ENCODE data around the gene MYO10. TPM values are rescaled to one million over a fixed set of nuclear protein-coding genes. Genes with fewer than 3 reads are reported as not detected.

Gene MYO10
- total RNA-seq, 1 donor from 2014 or later = 25.3 TPM

DNA sequence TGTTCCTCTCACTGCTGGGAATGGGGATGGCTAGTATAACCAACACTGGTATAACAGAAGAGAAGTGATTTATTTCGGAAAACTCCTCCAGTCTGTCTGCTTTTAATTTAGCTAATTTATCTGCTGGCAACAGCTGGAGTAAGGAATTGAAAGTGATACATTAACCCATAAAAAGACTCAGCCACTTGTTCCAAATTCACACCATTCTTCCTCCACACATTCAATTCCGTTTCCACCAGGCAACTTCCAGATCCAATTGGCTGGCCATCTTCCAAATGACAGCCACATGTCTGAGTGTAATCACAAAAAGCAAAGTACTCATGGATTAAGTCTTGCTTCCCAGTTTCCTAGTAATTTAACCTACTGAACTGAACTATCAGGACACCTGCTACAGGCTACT lies 242.2 kb downstream of the MYO10 start:
- FAIRE-seq (no peak), DNase-seq (ENCODE audit: low spot score in 2 of 2) (no peak)

- DNase-seq (ENCODE audit: low spot score in 2 of 2) (no peak), FAIRE-seq (no peak)
These were observed 244.4 kb downstream of the MYO10 start for GRCh38 chr5:16691731-16692130.

- FAIRE-seq (no peak), DNase-seq (ENCODE audit: low spot score in 2 of 2) (peak in 1 of 2 donors; percentile 49)
These were observed 245.7 kb downstream of the MYO10 start for GRCh38 chr5:16690243-16690852.

- DNase-seq (ENCODE audit: low spot score in 2 of 2) = no peak
- FAIRE-seq = no peak
These were observed 248.2 kb downstream of the MYO10 start for GRCh38 chr5:16687898-16688297.

DNA sequence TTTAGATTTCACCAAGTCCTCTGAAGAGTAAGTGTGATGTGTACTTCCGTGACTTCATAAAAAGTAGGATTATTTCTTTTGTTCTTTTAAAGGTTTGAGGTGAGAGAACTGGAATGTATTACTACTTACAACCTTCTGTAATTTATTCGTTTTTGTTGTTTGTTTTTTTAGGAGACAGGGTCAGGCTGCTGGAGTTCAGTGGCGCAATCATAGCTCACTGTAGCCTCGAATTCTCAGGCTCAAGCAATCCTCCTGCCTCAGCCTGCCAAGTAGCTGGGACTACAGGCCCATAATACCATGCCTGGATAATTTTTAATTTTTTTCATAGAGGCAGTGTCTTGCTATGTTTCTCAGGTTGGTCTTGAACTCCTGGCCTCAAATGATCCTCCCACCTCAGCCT lies 251.0 kb downstream of the MYO10 start:
- no peak for DNase-seq (ENCODE audit: low spot score in 2 of 2)
- FAIRE-seq = no peak

- DNase-seq (ENCODE audit: low spot score in 2 of 2) (no peak), FAIRE-seq (no peak)
These were observed 254.2 kb downstream of the MYO10 start for GRCh38 chr5:16681876-16682275.

DNA sequence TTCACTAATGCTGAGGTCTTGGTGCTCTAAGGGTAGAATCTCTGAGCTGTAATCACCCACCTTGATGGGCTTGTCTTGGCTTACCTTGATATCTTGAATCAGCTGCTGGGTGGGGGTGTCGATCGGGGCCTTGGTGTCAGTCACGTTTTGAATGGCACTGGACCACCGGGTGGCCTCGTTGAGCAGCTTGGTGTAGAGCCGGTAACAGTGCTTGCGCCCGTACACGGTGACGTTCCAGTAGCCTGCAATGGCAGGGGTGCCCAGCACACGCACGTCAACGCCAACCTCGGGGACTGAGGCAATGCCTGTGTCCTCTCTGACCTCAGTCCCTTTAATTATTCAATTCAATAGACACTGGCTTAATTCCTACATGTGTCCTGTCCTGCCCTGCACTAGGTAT lies 256.2 kb downstream of the MYO10 start:
- FAIRE-seq (no peak), DNase-seq (ENCODE audit: low spot score in 2 of 2) (no peak)

DNA sequence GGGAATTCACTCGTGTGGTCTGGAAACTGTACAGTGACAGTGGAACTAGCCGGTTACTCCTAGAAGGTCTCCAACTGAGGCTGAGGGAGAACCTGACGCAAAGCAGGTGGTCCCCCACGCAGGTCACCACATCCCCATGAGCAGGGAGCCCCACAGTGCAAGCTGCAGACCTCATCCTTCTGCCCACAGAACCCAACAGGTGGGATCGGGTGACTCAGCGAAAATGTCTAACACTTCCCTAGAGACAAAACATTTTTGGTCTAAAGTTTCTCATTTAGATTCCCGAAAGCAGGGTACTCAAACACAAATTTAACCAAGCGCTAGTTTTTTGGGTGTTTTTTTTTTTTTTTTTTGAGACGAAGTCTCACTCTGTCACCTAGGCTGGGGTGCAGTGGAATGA lies 256.9 kb downstream of the MYO10 start:
- FAIRE-seq = no peak

DNA sequence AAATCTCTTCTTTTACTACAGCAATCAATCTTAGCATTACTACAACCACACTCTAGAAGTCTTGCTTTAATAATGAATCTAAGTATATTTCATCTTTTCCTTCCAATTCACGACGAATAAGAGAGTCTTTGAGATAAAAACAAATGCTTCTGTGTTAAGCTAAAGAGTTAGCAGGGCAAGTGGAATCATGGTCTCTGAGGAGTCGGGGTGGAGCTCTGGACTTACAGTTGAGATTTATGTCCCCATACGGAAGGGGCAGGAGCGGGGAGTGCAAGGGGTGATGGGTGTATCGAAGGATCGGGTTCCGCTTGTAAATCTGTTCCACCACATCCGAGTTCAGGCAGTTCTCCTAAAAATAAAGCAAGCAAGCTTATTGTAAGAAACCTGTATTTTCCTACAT lies 260.3 kb downstream of the MYO10 start:
- DNase-seq (ENCODE audit: low spot score in 2 of 2) = no peak
- no peak for FAIRE-seq

More for the DNA sequence above, 256.9 kb downstream of the MYO10 start:
- DNase-seq (ENCODE audit: low spot score in 2 of 2) = no peak

DNA sequence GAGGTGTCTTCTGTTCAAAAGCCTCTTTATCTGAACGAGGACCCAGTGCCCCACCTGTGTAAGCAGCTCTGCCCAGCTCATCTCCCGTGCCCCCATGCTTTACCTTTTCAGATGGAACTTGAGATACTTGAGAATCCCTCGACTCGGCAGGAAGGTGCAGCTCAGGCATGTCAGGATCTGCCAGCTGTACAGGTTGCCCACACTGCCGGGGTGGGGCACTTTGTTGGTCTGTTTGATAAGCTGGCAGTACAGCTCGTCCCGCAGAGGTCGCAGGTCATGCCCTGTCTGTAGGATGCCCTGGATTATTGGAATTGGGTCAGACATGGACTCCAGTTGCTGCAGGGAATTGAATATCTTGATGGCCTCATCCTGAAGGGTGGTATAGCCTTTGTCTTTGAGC lies 261.3 kb downstream of the MYO10 start:
- DNase-seq (ENCODE audit: low spot score in 2 of 2) (no peak), FAIRE-seq (no peak)

DNA sequence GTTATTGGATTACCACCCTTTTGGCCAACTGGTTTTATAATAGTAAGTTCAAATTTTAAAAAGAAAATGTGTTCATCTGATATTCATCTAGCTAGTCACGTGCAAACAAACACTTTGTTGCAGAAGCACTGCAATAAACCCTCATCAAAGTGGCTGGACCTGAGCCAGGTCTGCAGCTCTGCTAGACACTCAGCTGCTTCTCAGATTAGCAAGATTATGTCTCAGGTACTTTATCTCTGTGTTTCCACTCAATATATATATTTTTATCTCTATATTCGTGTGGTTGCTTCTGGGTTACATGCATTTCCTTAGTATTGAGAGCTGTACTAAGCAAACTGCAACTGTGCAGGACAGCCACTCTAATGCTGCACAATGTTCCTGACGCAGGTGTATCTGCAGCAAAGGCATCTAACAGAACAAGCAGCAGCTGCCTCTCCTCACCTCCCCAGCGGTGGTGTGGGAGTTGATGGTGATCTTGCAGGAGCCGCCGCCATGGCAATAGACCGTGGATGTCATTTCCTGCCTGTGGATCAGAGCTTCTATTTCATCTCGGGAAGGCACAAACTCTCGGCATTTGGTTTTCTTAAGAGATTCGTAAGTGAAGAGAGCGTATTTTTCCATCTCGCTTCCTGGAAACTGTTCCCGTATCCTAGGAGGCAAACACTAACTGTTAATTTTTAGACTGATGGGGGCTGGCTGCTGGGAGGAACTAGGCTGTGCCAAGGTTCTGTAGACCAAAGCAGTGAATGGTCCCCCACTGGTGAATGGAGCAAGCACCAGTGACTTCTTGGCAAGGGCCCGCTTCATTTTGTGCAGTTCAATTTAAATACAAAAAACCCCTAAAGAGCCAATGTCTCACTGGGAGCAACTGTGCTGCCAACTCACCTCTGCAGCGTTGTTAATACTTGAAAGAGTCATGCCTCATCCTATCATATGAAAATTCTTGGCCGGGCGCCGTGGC lies 262.6 kb downstream of the MYO10 start:
- FAIRE-seq = no peak
- peak in 1 of 2 donors; percentile 9 for DNase-seq (ENCODE audit: low spot score in 2 of 2)

GRCh38 chr5:16671208-16671607 lies 264.9 kb downstream of the MYO10 start:
- DNase-seq (ENCODE audit: low spot score in 2 of 2) (no peak), FAIRE-seq (no peak)

DNA sequence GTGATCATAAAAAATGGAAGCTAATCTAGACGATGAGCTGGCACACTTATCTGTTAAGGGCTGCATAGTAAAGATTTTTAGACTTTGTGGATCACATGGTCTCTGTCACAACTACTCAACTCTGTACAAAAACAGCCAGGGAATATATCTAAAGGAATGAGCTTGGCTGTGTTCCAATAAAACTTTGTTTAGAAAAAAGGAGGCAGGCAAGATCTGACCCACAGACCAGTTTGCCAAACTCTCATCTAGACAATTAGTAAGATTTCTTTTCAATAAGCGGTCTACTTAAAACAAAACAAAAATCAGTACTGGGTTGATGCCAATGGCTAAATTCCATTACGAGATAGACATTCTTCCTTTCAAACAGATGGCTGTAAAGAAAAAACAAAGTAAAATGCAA lies 266.3 kb downstream of the MYO10 start:
- FAIRE-seq (no peak), DNase-seq (ENCODE audit: low spot score in 2 of 2) (no peak)

DNA sequence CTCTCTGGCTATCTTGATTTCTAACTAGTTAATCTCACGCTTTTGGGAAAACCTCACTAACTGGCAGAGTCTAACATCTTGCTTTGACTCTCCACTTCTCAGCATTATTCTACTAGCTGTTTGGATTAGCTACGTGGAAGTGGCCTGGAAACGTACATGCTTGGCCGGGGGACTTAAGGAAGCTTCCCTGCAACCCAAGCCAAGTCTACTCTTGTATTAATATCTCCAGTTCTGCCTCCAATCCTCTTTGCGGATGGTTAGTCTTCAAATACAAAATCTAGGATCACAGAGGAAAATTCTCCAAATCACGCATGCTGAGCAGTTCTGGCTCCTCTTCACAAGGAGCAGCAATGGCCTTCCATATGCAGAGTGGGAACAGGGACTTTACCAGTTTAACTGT lies 267.5 kb downstream of the MYO10 start:
- FAIRE-seq = no peak
- no peak for DNase-seq (ENCODE audit: low spot score in 2 of 2)

- FAIRE-seq = no peak
- no peak for DNase-seq (ENCODE audit: low spot score in 2 of 2)
These were observed 267.9 kb downstream of the MYO10 start for GRCh38 chr5:16668194-16668593.

DNA sequence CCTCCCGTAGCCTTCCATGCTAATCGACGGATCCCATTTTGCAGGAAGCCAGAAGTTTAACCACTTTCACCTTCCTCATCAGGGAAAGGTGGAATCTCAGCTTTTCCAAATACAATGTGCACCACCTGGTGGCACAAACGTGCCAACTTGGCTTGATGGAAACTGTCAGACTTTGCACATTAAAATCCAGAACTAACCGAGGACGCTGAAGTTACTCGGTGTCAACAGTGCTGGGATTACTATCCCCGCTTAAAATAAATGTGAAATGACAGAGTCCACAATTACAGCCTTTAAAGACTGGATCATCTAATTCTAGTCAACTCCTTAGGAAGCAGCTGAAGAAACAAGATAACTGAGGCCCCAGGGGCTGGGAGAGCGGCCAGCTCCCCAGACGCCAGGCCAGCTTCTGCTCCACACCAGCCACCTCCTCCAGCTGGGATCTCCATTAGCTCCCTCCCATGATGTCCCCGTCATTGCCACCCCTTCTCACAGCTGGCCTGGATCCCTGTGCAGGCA lies 269.1 kb downstream of the MYO10 start:
- FAIRE-seq (no peak), DNase-seq (ENCODE audit: low spot score in 2 of 2) (no peak)

- DNase-seq (ENCODE audit: low spot score in 2 of 2) (no peak), FAIRE-seq (no peak)
These were observed 269.8 kb downstream of the MYO10 start for GRCh38 chr5:16666130-16666882.

DNA sequence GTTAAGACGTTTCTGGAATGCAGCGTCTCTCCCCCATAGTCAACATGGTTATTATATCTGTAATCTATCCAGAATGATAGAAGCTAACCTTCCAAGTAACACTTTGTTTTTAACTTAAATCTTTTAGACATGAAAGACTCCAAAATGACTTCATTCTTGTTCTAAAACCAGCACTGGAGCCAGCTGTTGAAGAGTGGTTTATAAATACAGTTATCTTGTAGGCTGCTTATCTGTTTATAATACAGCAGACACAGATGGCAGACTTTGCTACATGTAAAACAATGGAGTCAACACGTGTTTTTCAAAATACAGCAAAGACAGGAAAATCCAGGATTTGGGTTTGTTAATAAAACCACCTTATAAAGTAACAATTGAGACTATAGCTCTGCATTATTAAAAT lies 270.5 kb downstream of the MYO10 start:
- DNase-seq (ENCODE audit: low spot score in 2 of 2) (no peak), FAIRE-seq (no peak)

- FAIRE-seq (no peak), DNase-seq (ENCODE audit: low spot score in 2 of 2) (no peak)
These were observed 271.7 kb downstream of the MYO10 start for GRCh38 chr5:16664368-16664767.

DNA sequence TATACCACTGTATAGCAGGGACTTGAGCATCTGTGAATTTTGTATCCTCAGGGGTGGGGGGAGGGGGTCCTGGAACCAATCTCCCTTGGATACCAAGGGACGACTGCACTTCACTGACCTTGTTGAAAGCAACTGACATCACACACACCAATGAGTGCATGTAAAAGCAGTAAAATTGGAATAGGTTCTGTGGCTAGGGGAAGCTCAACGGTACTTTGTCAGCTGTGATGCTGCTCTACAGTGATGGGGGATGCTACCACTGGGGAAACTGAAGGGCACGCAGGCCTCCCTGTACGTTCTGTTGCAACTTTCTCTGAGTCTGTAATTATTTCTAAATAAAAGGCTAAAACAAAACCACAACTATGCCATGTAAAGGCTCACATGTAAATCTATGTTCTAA lies 272.2 kb downstream of the MYO10 start:
- no peak for FAIRE-seq
- DNase-seq (ENCODE audit: low spot score in 2 of 2) = no peak

DNA sequence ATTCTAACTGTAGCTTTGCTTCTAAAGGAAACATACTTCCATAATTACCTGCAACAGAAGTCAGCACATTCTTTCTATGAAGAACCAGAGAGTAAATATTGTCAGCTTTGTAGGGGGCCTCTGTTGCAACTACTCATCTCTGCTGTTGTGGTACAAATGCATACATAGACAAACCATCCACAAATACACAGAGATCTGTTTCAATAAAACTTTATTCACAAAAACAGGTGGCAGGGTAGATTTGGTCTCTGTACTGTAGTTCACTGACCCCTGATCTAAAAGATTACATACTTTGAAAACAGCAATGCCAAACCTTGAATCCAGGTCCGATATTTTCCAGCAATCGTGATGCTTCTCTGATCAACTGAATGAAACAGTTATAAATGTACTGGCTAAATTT lies 274.4 kb downstream of the MYO10 start:
- DNase-seq (ENCODE audit: low spot score in 2 of 2) = no peak
- FAIRE-seq = no peak

Data from frontal cortex (tissue), 4 donors.